ENCODE data around the gene KATNB1.
"Not testable (repeated sequence)": the region's sequence is repeated elsewhere in the genome, so short reads cannot be mapped to it uniquely, and the experiment has no call there.

KATNB1 gene

GRCh38 chr16:57711993-57712392 is 23.6 kb upstream of the KATNB1 start:
- POLR2A ChIA-PET = no interaction called here
- CTCF ChIA-PET = interaction anchor here (0.8 to 1.7 kb wide), 2 partner anchors 8 to 136 kb away, joined by 3 to 5 read pairs; no protein-coding TSS in a partner anchor
- DNase-seq (ENCODE audit: low read depth, low spot score) = no peak
- no peak overlapping the region for H3K4me3 ChIP-seq (ENCODE audit: low read depth, low read length)
- TF ChIP-seq CTCF (IDR thresholded peaks at IDR 0.05; ENCODE audit: insufficient read depth, low read length, missing control alignments) = no peak

GRCh38 chr16:57712569-57712968 is 23.0 kb upstream of the KATNB1 start:
- CTCF ChIA-PET = interaction anchor here (1.3 to 1.7 kb wide), 2 partner anchors 22 to 136 kb away, joined by 3 to 5 read pairs; no protein-coding TSS in a partner anchor
- POLR2A ChIA-PET; H3K4me3 ChIP-seq (ENCODE audit: low read depth, low read length); DNase-seq (ENCODE audit: low read depth, low spot score): not testable (repeated sequence)

DNA sequence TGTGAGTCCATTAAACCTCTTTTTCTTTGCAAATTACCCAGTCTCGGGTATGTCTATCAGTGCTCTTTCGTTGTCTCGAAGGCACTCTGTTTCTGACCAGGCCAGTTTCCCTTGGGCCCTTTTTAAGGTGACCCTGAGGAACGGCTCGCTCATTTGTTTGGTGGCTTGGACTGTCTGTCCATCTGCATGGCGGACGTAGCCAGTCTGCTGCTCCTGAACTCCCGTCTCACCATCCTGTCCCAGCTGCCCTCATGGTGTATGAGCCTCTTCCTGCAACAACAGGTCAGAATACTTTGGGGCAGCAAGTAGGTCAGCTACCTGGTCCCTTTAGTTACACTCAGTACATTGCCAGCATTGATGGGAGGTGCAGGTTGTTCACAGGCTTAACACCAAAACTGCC is 22.0 kb upstream of the KATNB1 start:
- no peak for DNase-seq (ENCODE audit: low read depth, low spot score)
- ChIA-PET POLR2A (no interaction called here), CTCF (interaction anchor here (1.0 to 1.3 kb wide), 2 partner anchors 23 to 122 kb away, joined by 3 to 5 read pairs; no protein-coding TSS in a partner anchor)
- no peak for TF ChIP-seq CTCF (IDR thresholded peaks at IDR 0.05; ENCODE audit: insufficient read depth, low read length, missing control alignments)
- H3K4me3 ChIP-seq (ENCODE audit: low read depth, low read length) = no peak overlapping the region

GRCh38 chr16:57714047-57714446 is 21.5 kb upstream of the KATNB1 start:
- DNase-seq (ENCODE audit: low read depth, low spot score) = no peak
- ChIA-PET POLR2A (no interaction called here), CTCF (interaction anchor here (1.0 to 1.3 kb wide), 2 partner anchors 65 to 124 kb away, joined by 3 read pairs; no protein-coding TSS in a partner anchor)
- no peak for TF ChIP-seq CTCF (IDR thresholded peaks at IDR 0.05; ENCODE audit: insufficient read depth, low read length, missing control alignments)
- H3K4me3 ChIP-seq (ENCODE audit: low read depth, low read length) = no peak overlapping the region

DNA sequence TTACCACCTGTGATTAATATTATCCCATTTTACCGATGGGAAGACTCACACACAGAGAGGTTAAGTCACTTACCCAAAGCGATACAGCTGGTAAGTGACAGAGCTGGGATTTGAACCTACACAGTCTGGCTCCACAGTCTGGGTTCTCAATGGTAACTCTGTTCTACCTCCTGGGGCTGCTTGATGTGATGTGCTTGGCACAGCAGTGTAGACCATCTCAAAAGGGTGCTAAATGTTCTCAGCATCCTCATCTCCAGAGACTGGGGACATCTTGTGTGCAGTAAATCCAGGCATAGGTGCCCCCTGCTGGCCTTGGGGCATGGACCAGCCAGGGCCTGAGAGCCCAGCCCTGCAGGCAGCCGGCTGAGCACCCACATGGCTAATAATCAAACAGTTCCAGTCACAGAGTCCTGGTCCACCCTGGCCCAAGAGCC is 15.4 kb upstream of the KATNB1 start:
- no peak for DNase-seq (ENCODE audit: low read depth, low spot score)
- POLR2A ChIA-PET = no interaction called here

GRCh38 chr16:57721356-57722209 is 14.0 kb upstream of the KATNB1 start:
- ChIA-PET CTCF (interaction anchor here (1.0 to 3.3 kb wide), 7 partner anchors 9 to 146 kb away, joined by 3 to 29 read pairs (median 5); partner anchors contain the start of gene KATNB1), POLR2A (no interaction called here)
- no peak for DNase-seq (ENCODE audit: low read depth, low spot score)
- no peak for TF ChIP-seq CTCF (IDR thresholded peaks at IDR 0.05; ENCODE audit: insufficient read depth, low read length, missing control alignments)
- H3K4me3 ChIP-seq (ENCODE audit: low read depth, low read length) = no peak overlapping the region

More for the DNA sequence above, 15.4 kb upstream of the KATNB1 start:
- CTCF ChIA-PET = interaction anchor here (0.7 to 2.7 kb wide), 8 partner anchors 8 to 144 kb away, joined by 3 to 17 read pairs (median 4); no protein-coding TSS in a partner anchor
- TF ChIP-seq CTCF (IDR thresholded peaks at IDR 0.05; ENCODE audit: insufficient read depth, low read length, missing control alignments) = peak; percentile 84
- H3K4me3 ChIP-seq (ENCODE audit: low read depth, low read length) = no peak overlapping the region

All from AG04449 (cell line).